ENCODE data around the gene TCF7L2. TPM values are rescaled to one million over a fixed set of nuclear protein-coding genes. Genes with fewer than 3 reads are reported as not detected.

Gene TCF7L2
- total RNA-seq, 1 experiment from 2014 or later: 16.1 TPM

GRCh38 chr10:112984756-112985155 is 34.7 kb downstream of the TCF7L2 start:
- ChIA-PET POLR2A (ENCODE audit: unreplicated experiment) (no interaction called here), CTCF (no interaction called here)
- H3K4me3 ChIP-seq (ENCODE audit: low read length): no peak overlapping the region
- no peaks in the 10 kb centered on the region for H3K9me2 ChIP-seq (replicated peaks; ENCODE audit: low read length)
- no peaks in the 10 kb centered on the region for H3K4me1 ChIP-seq (ENCODE audit: insufficient read depth, low read length)
- no peak overlapping the region for H3K4me2 ChIP-seq (ENCODE audit: low read length)
- no peak overlapping the region for H3K27ac ChIP-seq (ENCODE audit: low read length)
- peaks cover 89% of the 10 kb centered on the region for H3K79me2 ChIP-seq (ENCODE audit: low read length)
- no peaks in the 10 kb centered on the region for H3K27me3 ChIP-seq (ENCODE audit: low read length)
- no peak overlapping the region for H3K9ac ChIP-seq (ENCODE audit: low read length)
- no peak for TF ChIP-seq EZH2 (IDR thresholded peaks at IDR 0.05; ENCODE audit: low read length, unreplicated experiment)
- no peak for TF ChIP-seq CTCF (conservative IDR thresholded peaks at IDR 0.05; ENCODE audit: low read depth, low read length)
- TF ChIP-seq EZH2phosphoT487 (IDR thresholded peaks at IDR 0.05; ENCODE audit: borderline replicate concordance, low read length): no peak
- DNase-seq (no peak), ATAC-seq (no peak)
- H3F3A ChIP-seq (ENCODE audit: low read length, unreplicated experiment): no peaks in the 10 kb centered on the region
- H3K36me3 ChIP-seq (ENCODE audit: low read depth, low read length): peaks cover 3% of the 10 kb centered on the region; the same call in 1 of the 2 replicates
- no peaks in the 10 kb centered on the region for H3K9me3 ChIP-seq (ENCODE audit: low read length)
- H4K20me1 ChIP-seq (ENCODE audit: low read length): peaks cover 9% of the 10 kb centered on the region; the same call in 1 of the 2 replicates
- H2AFZ ChIP-seq (ENCODE audit: low read length): no peak overlapping the region
- BruUV-seq (replicated peaks): no TSS peak
- intact Hi-C loops (cut with micrococcal nuclease): no loop called here

GRCh38 chr10:112985690-112986543 is 35.9 kb downstream of the TCF7L2 start:
- POLR2A ChIA-PET (ENCODE audit: unreplicated experiment): no interaction called here
- no peak for DNase-seq
- H2AFZ ChIP-seq (ENCODE audit: low read length): no peak overlapping the region
- TF ChIP-seq EZH2phosphoT487 (IDR thresholded peaks at IDR 0.05; ENCODE audit: borderline replicate concordance, low read length) (no peak), CTCF (conservative IDR thresholded peaks at IDR 0.05; ENCODE audit: low read depth, low read length) (no peak), EZH2 (IDR thresholded peaks at IDR 0.05; ENCODE audit: low read length, unreplicated experiment) (no peak)
- peaks cover 87% of the 10 kb centered on the region for H3K79me2 ChIP-seq (ENCODE audit: low read length)
- H3K27ac ChIP-seq (ENCODE audit: low read length): no peak overlapping the region
- H3F3A ChIP-seq (ENCODE audit: low read length, unreplicated experiment): no peaks in the 10 kb centered on the region
- no peaks in the 10 kb centered on the region for H3K27me3 ChIP-seq (ENCODE audit: low read length)
- no peak overlapping the region for H3K4me3 ChIP-seq (ENCODE audit: low read length)
- no peak for ATAC-seq
- BruUV-seq (replicated peaks): no TSS peak
- H3K4me2 ChIP-seq (ENCODE audit: low read length): no peak overlapping the region
- no peaks in the 10 kb centered on the region for H3K9me3 ChIP-seq (ENCODE audit: low read length)
- intact Hi-C loops (cut with micrococcal nuclease): no loop called here
- 0 out of 2 replicates have a peak, but pooled peaks cover 6% of the 10 kb centered on the region for H4K20me1 ChIP-seq (ENCODE audit: low read length)
- CTCF ChIA-PET: no interaction called here
- H3K9me2 ChIP-seq (replicated peaks; ENCODE audit: low read length): no peaks in the 10 kb centered on the region
- no peaks in the 10 kb centered on the region; the same call in 1 of the 2 replicates for H3K4me1 ChIP-seq (ENCODE audit: insufficient read depth, low read length)
- H3K9ac ChIP-seq (ENCODE audit: low read length): no peak overlapping the region
- no peaks in the 10 kb centered on the region; the same call in 1 of the 2 replicates for H3K36me3 ChIP-seq (ENCODE audit: low read depth, low read length)

Measured in PC-3 (cell line).